Measurements from ENCODE around the gene UCP3. TPM values are rescaled to one million over a fixed set of nuclear protein-coding genes. Genes with fewer than 3 reads are reported as not detected.

Gene UCP3
- total RNA-seq, 1 experiment from 2014 or later: 0.08 TPM

DNA sequence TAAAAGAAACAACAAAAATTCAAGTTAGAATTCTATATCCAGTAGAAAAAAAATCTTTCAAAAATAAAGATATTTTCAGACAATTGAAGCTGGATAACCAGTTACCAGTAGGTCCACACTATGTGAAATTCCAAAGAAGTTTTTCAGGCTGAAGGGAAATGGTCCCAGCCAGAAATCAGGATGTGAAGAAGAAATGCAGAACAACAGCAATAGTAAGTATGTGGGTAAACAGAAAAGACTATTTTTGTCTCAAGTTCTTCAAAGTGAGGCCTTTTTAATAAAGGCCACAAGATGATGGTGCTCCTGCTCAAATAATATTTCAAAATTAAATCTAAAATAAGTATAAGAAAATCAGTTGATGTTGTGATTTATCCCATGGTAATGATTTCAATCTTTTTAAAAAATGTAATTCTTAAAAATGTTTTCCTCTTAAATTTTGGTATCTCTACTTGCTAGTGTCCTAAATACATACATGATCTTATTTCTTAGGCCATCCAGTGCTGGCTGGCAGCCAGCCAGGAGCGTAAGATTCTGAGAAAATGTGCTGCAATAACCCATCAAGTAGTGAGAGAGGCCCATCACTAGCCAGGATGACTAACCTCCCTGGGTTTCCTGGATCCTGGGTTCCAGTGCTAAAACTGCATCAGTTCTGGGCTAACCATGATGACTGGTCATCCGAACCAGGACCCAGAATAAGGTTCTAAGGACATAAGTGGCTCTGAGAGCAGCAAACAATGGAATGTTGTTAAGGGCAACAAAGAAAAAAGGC lies 15.6 kb upstream of the UCP3 start:
- Histone ChIP-seq H3K9me3 (replicated peaks) (no peaks in the 10 kb centered on the region), H3K27ac (no peak overlapping the region), H3K36me3 (no peaks in the 10 kb centered on the region), H3K4me1 (replicated peaks) (peaks cover 20% of the 10 kb centered on the region; the same call in 1 of the 2 replicates), H3K4me3 (no peak overlapping the region), H3K27me3 (replicated peaks) (no peaks in the 10 kb centered on the region)
- DNase-seq (ENCODE audit: low read depth in 1 of 2, low spot score in 2 of 2): peak in 1 of 2 experiments; percentile 3

DNA sequence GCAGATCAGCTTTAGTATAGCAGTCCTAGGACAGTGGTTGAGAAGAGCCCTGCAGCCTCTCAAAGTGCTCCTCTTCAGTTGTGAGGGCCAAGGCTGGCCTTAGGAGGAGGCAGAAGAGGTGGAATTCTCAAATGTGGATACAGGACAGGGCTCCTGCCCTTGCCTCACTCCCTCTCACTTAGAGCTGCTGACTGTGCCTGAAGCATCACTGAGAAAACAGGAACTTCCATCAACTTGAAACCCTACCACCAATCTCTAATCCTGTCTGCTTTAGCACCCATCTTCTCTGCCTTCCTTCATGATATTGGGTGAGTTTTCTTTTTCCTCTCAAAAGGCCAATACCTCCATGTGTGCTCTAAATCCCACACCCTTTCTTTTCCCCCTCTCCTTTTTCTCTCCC lies 14.4 kb upstream of the UCP3 start:
- peaks cover 20% of the 10 kb centered on the region; the same call in 1 of the 2 replicates for H3K4me1 ChIP-seq (replicated peaks)
- no peak overlapping the region for H3K4me3 ChIP-seq
- no peak overlapping the region for H3K27ac ChIP-seq
- no peak for DNase-seq (ENCODE audit: low read depth in 1 of 2, low spot score in 2 of 2)
- H3K9me3 ChIP-seq (replicated peaks): no peaks in the 10 kb centered on the region
- no peaks in the 10 kb centered on the region for H3K27me3 ChIP-seq (replicated peaks)
- H3K36me3 ChIP-seq: no peaks in the 10 kb centered on the region

GRCh38 chr11:74022546-74022945 lies 13.7 kb upstream of the UCP3 start:
- DNase-seq (ENCODE audit: low read depth in 1 of 2, low spot score in 2 of 2): no peak
- H3K4me1 ChIP-seq (replicated peaks): peaks cover 20% of the 10 kb centered on the region; the same call in 1 of the 2 replicates
- H3K27ac ChIP-seq: no peak overlapping the region
- no peaks in the 10 kb centered on the region for H3K27me3 ChIP-seq (replicated peaks)
- H3K4me3 ChIP-seq: no peak overlapping the region
- H3K36me3 ChIP-seq: no peaks in the 10 kb centered on the region
- no peaks in the 10 kb centered on the region for H3K9me3 ChIP-seq (replicated peaks)

GRCh38 chr11:74021998-74022397 lies 13.1 kb upstream of the UCP3 start:
- Histone ChIP-seq H3K4me3 (no peak overlapping the region), H3K27me3 (replicated peaks) (no peaks in the 10 kb centered on the region), H3K36me3 (no peaks in the 10 kb centered on the region), H3K4me1 (replicated peaks) (peaks cover 16% of the 10 kb centered on the region; the same call in 1 of the 2 replicates), H3K27ac (no peak overlapping the region), H3K9me3 (replicated peaks) (no peaks in the 10 kb centered on the region)
- no peak for DNase-seq (ENCODE audit: low read depth in 1 of 2, low spot score in 2 of 2)

DNA sequence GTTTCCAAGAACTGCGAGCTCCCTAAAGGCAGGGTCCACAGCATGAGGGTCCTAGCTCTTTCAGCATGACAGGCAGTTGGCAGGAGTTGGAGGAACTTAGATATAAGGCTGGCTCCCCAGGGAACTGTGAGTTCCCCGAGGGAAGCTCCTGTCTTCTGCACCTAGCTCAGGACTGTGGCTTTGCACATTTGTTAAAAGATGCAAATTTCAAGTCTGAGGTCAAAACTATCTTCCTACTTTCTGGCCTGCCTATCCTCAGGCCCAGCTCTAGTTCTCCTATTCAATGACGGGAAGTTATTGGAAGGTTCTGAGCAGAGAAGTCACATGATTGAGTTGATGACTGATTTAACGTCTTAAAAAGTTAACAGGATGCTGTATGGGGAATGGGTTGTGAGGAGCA lies 11.7 kb upstream of the UCP3 start:
- Histone ChIP-seq H3K9me3 (replicated peaks) (no peaks in the 10 kb centered on the region), H3K4me1 (replicated peaks) (peaks cover 3% of the 10 kb centered on the region; the same call in 1 of the 2 replicates), H3K4me3 (no peak overlapping the region), H3K27me3 (replicated peaks) (no peaks in the 10 kb centered on the region), H3K27ac (no peak overlapping the region), H3K36me3 (no peaks in the 10 kb centered on the region)
- DNase-seq (ENCODE audit: low read depth in 1 of 2, low spot score in 2 of 2): no peak

DNA sequence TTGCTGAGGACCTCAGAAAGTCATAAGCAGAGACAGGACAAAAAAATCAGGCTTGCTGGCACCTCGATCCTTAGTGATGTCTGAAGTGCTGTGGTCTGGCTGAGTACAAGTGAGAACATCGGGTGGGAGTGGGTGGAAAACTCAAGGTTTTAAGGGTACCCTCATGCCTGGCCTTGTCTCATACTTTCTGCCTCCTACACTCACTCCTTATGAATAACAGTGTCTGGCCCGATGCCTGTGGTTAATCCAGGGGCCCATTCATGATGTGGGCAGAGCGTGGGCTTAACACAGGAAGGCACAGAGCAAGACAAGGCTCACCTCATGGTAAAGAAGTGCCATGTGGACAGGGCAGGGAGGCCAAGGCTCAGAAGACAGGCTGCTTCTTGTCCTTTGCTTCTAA lies 11.0 kb upstream of the UCP3 start:
- Histone ChIP-seq H3K4me3 (no peak overlapping the region), H3K27me3 (replicated peaks) (no peaks in the 10 kb centered on the region), H3K4me1 (replicated peaks) (no peaks in the 10 kb centered on the region; the same call in 1 of the 2 replicates), H3K36me3 (no peaks in the 10 kb centered on the region), H3K9me3 (replicated peaks) (no peaks in the 10 kb centered on the region), H3K27ac (no peak overlapping the region)
- DNase-seq (ENCODE audit: low read depth in 1 of 2, low spot score in 2 of 2): no peak

- Histone ChIP-seq H3K4me1 (replicated peaks) (no peaks in the 10 kb centered on the region), H3K27me3 (replicated peaks) (no peaks in the 10 kb centered on the region), H3K4me3 (no peak overlapping the region), H3K36me3 (no peaks in the 10 kb centered on the region), H3K9me3 (replicated peaks) (no peaks in the 10 kb centered on the region), H3K27ac (no peak overlapping the region)
- DNase-seq (ENCODE audit: low read depth in 1 of 2, low spot score in 2 of 2): no peak
These were observed 10.3 kb upstream of the UCP3 start for GRCh38 chr11:74019104-74019738.

DNA sequence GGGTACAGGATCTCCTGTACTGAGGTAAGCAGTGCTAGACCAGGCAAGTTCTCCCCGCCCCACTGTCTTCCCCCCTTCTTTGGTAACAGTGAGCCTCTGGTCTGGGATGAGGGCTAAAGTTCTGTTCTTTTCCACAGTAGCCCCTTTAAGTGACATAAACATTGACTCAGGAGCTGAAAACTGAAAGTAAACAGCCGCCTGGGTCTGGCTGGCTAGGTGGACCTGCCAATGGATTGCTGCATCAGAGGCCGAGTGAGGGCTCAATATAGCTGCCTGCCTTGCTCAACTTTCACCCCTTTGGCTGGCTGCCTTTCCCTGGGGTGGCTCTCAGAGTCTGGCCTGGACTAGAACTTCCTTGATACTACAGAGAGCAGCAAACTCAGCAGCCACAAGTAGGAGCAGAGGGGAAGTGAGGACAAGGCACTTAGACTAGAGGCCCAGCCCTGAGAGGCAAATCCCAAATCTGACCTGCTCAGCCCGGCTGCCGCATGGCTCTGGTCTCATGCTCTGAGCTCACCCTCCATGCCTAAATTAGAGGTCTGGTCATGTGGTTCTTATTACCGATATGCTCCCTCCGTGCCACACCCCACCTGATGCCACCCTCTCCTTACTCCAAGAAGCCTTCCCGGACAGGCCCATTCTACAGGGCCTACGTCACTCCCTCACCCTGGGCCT lies 9.6 kb upstream of the UCP3 start:
- no peak overlapping the region for H3K27ac ChIP-seq
- no peaks in the 10 kb centered on the region for H3K36me3 ChIP-seq
- H3K4me1 ChIP-seq (replicated peaks): no peaks in the 10 kb centered on the region
- no peak overlapping the region for H3K4me3 ChIP-seq
- no peaks in the 10 kb centered on the region for H3K9me3 ChIP-seq (replicated peaks)
- no peak for DNase-seq (ENCODE audit: low read depth in 1 of 2, low spot score in 2 of 2)
- H3K27me3 ChIP-seq (replicated peaks): no peaks in the 10 kb centered on the region

DNA sequence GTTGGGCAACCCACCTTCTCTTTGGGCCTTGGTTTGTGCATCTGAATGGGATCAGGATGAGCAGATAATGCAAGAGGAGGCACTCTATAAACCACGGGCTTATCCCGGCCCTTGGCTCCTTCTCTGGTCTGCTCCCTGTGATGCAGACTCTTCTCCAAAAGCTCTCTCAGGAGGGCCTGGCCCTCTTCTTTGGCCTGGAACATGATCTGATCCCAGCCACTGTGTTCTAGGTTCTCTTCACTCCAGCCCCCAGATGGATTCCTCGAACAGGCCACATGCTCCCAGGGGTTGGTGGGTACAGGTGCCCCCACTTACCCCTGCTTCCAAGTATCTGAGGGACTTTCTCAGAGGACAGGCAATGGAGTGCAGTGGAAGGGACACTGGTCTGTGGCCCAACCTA lies 8.7 kb upstream of the UCP3 start:
- no peaks in the 10 kb centered on the region for H3K4me1 ChIP-seq (replicated peaks)
- no peaks in the 10 kb centered on the region for H3K9me3 ChIP-seq (replicated peaks)
- no peak overlapping the region for H3K27ac ChIP-seq
- no peaks in the 10 kb centered on the region for H3K27me3 ChIP-seq (replicated peaks)
- no peak for DNase-seq (ENCODE audit: low read depth in 1 of 2, low spot score in 2 of 2)
- H3K4me3 ChIP-seq: no peak overlapping the region
- H3K36me3 ChIP-seq: no peaks in the 10 kb centered on the region

DNA sequence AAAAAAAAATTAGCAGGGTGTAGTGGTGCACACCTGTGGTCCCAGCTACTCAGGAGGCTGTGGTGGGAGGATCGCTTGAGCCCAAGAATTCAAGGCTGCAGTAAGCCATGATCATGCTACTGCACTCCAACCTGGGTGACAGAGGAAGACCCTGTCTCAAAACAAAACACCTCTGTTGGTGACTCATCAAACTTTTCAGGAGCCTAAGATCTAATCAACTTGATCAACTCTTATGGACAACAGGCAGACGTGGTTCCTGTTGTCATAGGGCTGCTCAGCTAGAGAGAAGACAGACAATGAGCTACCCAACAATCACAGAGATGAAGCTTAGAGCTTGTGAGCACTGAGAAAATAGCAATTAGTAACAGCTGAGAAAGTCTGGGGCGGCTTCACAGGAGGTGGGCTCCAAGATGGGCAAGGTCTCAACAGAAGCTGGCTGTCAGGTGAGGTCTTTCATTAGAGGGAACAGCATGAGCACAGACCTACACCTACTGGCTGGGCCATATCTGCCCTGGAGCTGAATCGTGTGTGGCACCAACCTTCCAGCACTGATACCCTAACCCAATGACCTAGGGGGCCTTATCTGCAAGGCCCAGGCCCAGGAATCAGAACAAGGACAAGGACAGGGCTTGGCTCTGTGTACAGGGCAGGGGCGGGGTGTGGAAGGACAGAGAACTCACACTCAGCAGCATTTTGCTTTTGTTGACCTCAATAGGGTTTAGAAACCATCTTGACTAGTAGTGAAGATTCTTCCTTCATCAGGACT lies 7.2 kb upstream of the UCP3 start:
- Histone ChIP-seq H3K27ac (no peak overlapping the region), H3K4me3 (no peak overlapping the region), H3K27me3 (replicated peaks) (no peaks in the 10 kb centered on the region), H3K9me3 (replicated peaks) (no peaks in the 10 kb centered on the region), H3K4me1 (replicated peaks) (no peaks in the 10 kb centered on the region), H3K36me3 (no peaks in the 10 kb centered on the region)
- no peak for DNase-seq (ENCODE audit: low read depth in 1 of 2, low spot score in 2 of 2)

DNA sequence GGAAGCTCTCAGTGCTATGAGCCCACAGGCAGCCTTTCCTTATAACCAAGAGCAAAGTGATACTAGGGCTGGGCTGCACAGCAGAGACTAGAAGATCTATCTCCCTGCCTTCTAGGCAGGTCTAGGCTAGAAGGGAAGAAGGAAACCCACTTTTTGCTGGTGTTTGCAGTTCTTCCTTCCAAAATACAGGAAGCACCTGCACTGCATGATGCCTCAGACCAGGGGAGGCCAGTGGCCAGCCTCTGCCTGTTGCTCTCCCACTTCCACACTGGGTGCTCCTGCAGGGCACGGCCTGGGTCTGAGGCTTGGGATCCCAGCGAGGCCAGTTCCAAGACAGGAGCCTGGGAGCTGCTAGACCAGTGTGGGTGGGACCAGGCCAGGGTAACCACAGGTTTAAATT lies 6.0 kb upstream of the UCP3 start:
- H3K36me3 ChIP-seq: no peaks in the 10 kb centered on the region
- no peaks in the 10 kb centered on the region for H3K4me1 ChIP-seq (replicated peaks)
- no peaks in the 10 kb centered on the region for H3K27me3 ChIP-seq (replicated peaks)
- no peak overlapping the region for H3K27ac ChIP-seq
- no peaks in the 10 kb centered on the region for H3K9me3 ChIP-seq (replicated peaks)
- no peak for DNase-seq (ENCODE audit: low read depth in 1 of 2, low spot score in 2 of 2)
- no peak overlapping the region for H3K4me3 ChIP-seq

DNA sequence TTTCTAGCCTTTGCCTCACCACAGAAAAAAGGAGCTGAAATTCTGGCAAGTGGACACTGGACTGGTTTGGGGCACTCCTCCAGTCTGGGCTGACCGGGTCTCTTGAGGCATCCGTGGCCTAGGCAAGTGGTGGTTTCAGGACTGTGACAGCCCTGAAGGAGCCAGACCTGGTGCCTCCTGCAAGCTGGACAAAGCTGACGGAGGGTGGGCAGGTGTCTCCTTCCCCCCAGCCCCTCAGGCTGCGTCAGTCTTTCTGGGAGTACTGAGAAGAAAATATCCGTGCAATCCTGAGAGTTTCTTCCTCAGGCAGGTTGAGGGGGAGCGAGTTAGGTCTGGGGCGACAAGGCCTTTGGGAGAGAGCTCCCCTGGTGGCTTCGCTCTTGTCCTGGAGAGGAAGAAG lies 4.3 kb upstream of the UCP3 start:
- Histone ChIP-seq H3K36me3 (no peaks in the 10 kb centered on the region), H3K27ac (no peak overlapping the region), H3K4me1 (replicated peaks) (no peaks in the 10 kb centered on the region), H3K4me3 (no peak overlapping the region), H3K27me3 (replicated peaks) (no peaks in the 10 kb centered on the region), H3K9me3 (replicated peaks) (no peaks in the 10 kb centered on the region)
- DNase-seq (ENCODE audit: low read depth in 1 of 2, low spot score in 2 of 2): no peak

DNA sequence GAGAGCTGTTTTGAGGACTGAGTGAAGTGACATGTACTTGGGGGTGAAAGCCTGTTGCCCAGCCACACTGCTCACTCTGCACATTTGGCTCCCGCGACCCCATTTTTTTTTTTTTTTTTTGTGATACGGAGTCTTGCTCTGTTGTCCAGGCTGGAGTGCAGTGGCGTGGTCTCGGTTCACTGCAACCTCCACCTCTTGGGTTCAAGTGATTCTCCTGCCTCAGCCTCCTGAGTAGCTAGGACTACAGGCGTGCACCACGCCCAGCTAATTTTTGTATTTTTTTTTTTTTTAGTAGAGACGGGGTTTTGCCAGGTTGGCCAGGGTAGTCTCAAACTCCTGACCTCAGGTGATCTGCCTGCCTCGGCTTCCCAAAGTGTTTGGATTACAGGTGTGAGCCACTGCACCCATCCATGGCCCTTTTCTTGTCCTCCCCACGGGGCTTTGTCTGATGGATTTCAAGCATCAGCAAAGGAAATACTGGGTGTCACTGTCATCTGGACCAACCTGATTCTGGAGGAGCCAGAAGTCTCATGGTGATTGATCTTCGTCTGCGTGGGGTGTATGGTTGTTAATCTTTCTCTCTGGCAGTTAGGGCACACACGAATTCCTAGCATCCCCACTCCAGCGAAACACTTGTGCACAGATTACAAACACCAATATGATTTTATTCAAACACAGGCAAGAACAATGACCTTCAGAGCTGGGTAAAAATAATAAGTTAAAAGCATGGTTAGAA lies 3.4 kb upstream of the UCP3 start:
- Histone ChIP-seq H3K4me3 (no peak overlapping the region), H3K27me3 (replicated peaks) (no peaks in the 10 kb centered on the region), H3K36me3 (no peaks in the 10 kb centered on the region), H3K27ac (no peak overlapping the region), H3K4me1 (replicated peaks) (no peaks in the 10 kb centered on the region), H3K9me3 (replicated peaks) (no peaks in the 10 kb centered on the region)
- no peak for DNase-seq (ENCODE audit: low read depth in 1 of 2, low spot score in 2 of 2)
